HG03457 (cell line): Measurements from ENCODE around the gene IZUMO4.

ENCODE experiments used
- ATAC-seq: cut with Tn5 transposase; IDR thresholded peaks from one replicate; pipeline ENCODE4 v1.9.1; 2021; ENCODE audit warnings: moderate number of reproducible peaks; ENCODE audit not compliant: unreplicated experiment

The IZUMO4 gene

GRCh38 chr19:2142173-2142829 lies 45.6 kb downstream of the IZUMO4 start:
- no peak for ATAC-seq

DNA sequence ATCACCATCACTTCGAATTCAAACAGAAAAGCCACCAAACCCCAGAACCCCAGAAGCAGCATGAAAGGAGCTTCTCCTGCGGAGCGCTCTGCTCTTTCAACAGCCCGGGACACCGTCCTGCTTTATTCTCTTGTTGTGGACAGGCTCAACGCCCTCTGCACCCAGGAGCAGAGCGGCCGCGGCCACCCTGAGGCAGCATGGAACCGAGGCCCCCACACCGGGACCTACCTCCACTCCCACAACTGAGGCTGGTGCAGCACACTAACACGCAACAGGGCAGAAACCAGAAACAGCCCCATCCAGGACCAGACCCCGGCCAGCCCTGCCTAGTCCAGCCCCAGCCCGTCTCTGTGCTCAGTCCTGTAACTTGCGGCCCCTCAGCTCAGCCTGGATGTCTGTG lies 47.5 kb downstream of the IZUMO4 start:
- ATAC-seq: no peak

GRCh38 chr19:2145831-2146241 lies 49.1 kb downstream of the IZUMO4 start:
- no peak for ATAC-seq

GRCh38 chr19:2148482-2149135 lies 51.9 kb downstream of the IZUMO4 start:
- ATAC-seq: no peak
